Activated B cell treated with CpG ODN at 0.5 μM for 24 hours (primary cell): Measurements from ENCODE around the gene BACE2. TPM values are rescaled to one million over a fixed set of nuclear protein-coding genes. Genes with fewer than 3 reads are reported as not detected.

Experiments used
- ATAC-seq: fragments of 200-7000 bp; cut with Tn5 transposase; one replicate; pipeline ENCODE4 v1.10.0; 2021; ENCODE audit warnings: low read depth, mild to moderate bottlenecking, moderate library complexity
- CTCF ChIA-PET: fragments of 350-600 bp; sonication (Branson Sonifier 250); formaldehyde crosslinking; loops from one replicate; lab custom pipeline; 2021; ENCODE audit warnings: antibody characterized with exemption; lab: Charles Lee
- POLR2A ChIA-PET: fragments of 350-600 bp; sonication (Branson Sonifier 250); formaldehyde crosslinking; loops from one replicate; lab custom pipeline; 2021; ENCODE audit warnings: antibody characterized with exemption; lab: Charles Lee
- DNase-seq: peaks from one replicate; pipeline ENCODE4 v3.0.0; 2022
- H3K27ac Mint-ChIP-seq: one replicate; pipeline ENCODE4 v1.8.0; 2020; ENCODE audit warnings: mixed read lengths
- H3K27me3 Mint-ChIP-seq: one replicate; pipeline ENCODE4 v1.8.0; 2021; ENCODE audit warnings: mixed read lengths
- H3K36me3 Mint-ChIP-seq: one replicate; pipeline ENCODE4 v1.8.0; 2021; ENCODE audit warnings: low read depth, mixed read lengths
- H3K4me1 Mint-ChIP-seq: one replicate; pipeline ENCODE4 v1.8.0; 2021; ENCODE audit warnings: mixed read lengths
- H3K4me3 Mint-ChIP-seq: one replicate; pipeline ENCODE4 v1.8.0; 2020; ENCODE audit warnings: mild to moderate bottlenecking, mixed read lengths
- H3K9me3 Mint-ChIP-seq: one replicate; pipeline ENCODE4 v1.8.0; 2020; ENCODE audit warnings: mixed read lengths
- intact Hi-C: fragments of 100-400 bp; cut with micrococcal nuclease; formaldehyde crosslinking; loops from one replicate; pipeline ENCODE4 v1.15.1; 2024
- total RNA-seq: library from RNA; stranded (reverse); gene quantifications from 2 replicates; pipeline ENCODE4 v1.2.3, GENCODE V29; 2022
- TF ChIP-seq, protein P1 (sequence below): fragments of 200-600 bp; IDR thresholded peaks from one replicate; pipeline ENCODE4 v1.8.0; 2022; ENCODE audit warnings: antibody characterized with exemption, mild to moderate bottlenecking

BACE2 gene
- total RNA-seq, 1 donor from 2014 or later = 17.1 TPM

- H3K9me3 Mint-ChIP-seq = no peaks in the 10 kb centered on the region
- ChIA-PET CTCF (no interaction called here), POLR2A (no interaction called here)
- no peaks in the 10 kb centered on the region for H3K27me3 Mint-ChIP-seq
- H3K36me3 Mint-ChIP-seq = peaks cover 16% of the 10 kb centered on the region
- intact Hi-C loops = no loop called here
- TF ChIP-seq, protein P1, sequence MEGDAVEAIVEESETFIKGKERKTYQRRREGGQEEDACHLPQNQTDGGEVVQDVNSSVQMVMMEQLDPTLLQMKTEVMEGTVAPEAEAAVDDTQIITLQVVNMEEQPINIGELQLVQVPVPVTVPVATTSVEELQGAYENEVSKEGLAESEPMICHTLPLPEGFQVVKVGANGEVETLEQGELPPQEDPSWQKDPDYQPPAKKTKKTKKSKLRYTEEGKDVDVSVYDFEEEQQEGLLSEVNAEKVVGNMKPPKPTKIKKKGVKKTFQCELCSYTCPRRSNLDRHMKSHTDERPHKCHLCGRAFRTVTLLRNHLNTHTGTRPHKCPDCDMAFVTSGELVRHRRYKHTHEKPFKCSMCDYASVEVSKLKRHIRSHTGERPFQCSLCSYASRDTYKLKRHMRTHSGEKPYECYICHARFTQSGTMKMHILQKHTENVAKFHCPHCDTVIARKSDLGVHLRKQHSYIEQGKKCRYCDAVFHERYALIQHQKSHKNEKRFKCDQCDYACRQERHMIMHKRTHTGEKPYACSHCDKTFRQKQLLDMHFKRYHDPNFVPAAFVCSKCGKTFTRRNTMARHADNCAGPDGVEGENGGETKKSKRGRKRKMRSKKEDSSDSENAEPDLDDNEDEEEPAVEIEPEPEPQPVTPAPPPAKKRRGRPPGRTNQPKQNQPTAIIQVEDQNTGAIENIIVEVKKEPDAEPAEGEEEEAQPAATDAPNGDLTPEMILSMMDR = no peak
- DNase-seq (no peak), ATAC-seq (no peak)
- H3K4me1 Mint-ChIP-seq = peaks cover 10% of the 10 kb centered on the region
- H3K27ac Mint-ChIP-seq = no peak overlapping the region
- no peak overlapping the region for H3K4me3 Mint-ChIP-seq
These were observed 40.4 kb downstream of the BACE2 start for GRCh38 chr21:41208376-41208763.

DNA sequence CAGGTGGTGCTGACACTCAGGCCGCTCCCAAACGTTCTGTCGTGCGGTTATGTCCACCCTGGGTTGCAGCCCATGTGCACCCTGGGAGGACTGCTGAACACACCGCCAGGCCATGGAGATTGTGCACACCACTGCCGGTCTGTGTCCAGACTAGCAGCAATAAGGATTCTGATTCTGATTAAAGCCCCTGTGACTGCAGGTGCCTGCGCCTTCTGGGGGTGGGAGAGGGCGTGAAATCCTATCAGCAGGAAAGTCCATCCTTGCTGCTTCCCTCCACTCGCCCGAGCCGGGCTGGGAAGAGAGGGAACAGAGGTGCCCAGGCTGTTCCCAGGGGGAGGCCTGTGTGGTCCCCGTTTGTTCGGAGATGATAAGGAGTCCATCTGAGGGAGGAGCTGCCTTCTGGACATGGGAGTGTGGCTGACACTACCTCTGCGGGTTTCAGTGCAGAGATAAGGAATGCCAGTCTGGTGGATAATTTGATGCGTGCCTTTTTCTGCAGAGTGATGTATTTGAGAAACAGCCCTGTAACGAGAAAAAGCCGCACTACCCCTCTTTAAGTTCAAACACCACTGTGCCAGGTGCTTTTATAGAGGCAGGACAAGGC lies 41.2 kb downstream of the BACE2 start:
- intact Hi-C loops = no loop called here
- H3K36me3 Mint-ChIP-seq = peaks cover 16% of the 10 kb centered on the region
- H3K27ac Mint-ChIP-seq = no peak overlapping the region
- H3K4me1 Mint-ChIP-seq = peaks cover 10% of the 10 kb centered on the region
- no peak for ATAC-seq
- H3K27me3 Mint-ChIP-seq = no peaks in the 10 kb centered on the region
- no peak overlapping the region for H3K4me3 Mint-ChIP-seq
- POLR2A ChIA-PET = no interaction called here
- TF ChIP-seq, protein P1 = no peak
- H3K9me3 Mint-ChIP-seq = no peaks in the 10 kb centered on the region
- DNase-seq = no peak
- CTCF ChIA-PET = no interaction called here

- intact Hi-C loops = no loop called here
- ATAC-seq = no peak
- TF ChIP-seq, protein P1 = no peak
- Mint-ChIP-seq H3K36me3 (peaks cover 21% of the 10 kb centered on the region), H3K4me1 (peaks cover 19% of the 10 kb centered on the region), H3K9me3 (no peaks in the 10 kb centered on the region), H3K27me3 (no peaks in the 10 kb centered on the region), H3K27ac (no peak overlapping the region), H3K4me3 (no peak overlapping the region)
- ChIA-PET POLR2A (no interaction called here), CTCF (no interaction called here)
- no peak for DNase-seq
These were observed 42.6 kb downstream of the BACE2 start for GRCh38 chr21:41210426-41211059.

DNA sequence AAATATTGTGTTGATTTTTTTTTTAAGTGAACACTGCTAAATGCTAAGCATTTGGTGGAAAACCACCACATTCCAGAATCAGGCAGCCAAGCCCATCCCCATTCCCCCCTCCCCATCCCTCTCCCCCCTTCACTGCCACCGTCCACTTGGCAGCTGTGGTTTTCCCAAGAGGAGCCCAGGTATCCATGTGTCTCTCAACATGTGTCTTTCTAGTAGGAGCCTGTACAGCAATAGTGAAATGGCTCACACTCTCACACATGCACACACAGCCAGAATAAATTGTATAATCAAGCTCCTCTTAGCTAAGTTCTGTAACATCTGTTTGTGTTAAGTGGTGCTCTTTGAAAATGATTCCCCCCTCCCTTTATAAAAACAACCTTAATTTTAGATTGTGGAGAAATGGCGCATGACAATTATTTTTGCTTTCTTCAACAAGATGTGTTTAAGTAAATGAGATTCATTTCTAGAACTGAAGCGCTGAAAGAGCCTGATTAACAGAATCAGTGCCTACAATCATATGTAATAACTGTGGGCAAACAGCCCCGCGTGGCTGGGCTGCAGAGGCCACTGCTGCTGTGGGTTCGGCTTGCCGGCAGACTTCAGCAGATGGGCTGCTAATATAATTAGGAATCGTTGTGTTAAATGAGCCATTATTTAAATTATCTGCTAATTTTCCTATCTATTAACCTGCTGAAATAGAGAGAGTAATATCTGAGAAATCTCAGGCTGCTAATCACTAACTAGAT lies 43.3 kb downstream of the BACE2 start:
- intact Hi-C loops = no loop called here
- peaks cover 21% of the 10 kb centered on the region for H3K36me3 Mint-ChIP-seq
- H3K9me3 Mint-ChIP-seq = no peaks in the 10 kb centered on the region
- H3K4me3 Mint-ChIP-seq = no peak overlapping the region
- no peak for ATAC-seq
- no peak for DNase-seq
- TF ChIP-seq, protein P1 = no peak
- peaks cover 26% of the 10 kb centered on the region for H3K4me1 Mint-ChIP-seq
- ChIA-PET POLR2A (no interaction called here), CTCF (no interaction called here)
- no peaks in the 10 kb centered on the region for H3K27me3 Mint-ChIP-seq
- H3K27ac Mint-ChIP-seq = no peak overlapping the region

DNA sequence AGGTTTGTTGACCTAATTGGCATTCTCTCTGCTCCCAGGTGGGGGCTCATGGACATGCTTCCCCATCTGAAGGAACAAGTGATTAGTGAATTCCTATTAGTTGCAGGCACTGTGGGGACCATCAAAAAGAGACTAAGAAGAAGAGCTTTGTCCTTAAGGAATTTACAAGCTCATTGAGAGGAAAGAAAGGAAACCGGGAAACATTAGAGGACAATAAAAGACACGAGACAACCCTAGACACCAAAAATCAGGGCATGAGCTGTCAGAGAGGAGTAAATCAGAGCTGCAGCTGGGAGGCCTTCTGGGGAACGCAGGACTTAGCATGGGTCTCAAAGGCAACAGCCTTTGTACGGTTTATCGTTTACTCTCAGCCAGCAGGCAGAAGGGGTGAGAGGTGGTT lies 45.1 kb downstream of the BACE2 start:
- H3K36me3 Mint-ChIP-seq = peaks cover 19% of the 10 kb centered on the region
- H3K4me3 Mint-ChIP-seq = no peak overlapping the region
- TF ChIP-seq, protein P1 = no peak
- no peaks in the 10 kb centered on the region for H3K9me3 Mint-ChIP-seq
- POLR2A ChIA-PET = no interaction called here
- CTCF ChIA-PET = no interaction called here
- DNase-seq (no peak), ATAC-seq (no peak)
- intact Hi-C loops = no loop called here
- H3K4me1 Mint-ChIP-seq = peaks cover 22% of the 10 kb centered on the region
- H3K27ac Mint-ChIP-seq = no peak overlapping the region
- no peaks in the 10 kb centered on the region for H3K27me3 Mint-ChIP-seq
